Liver (tissue), 9 donors: ENCODE data around the gene TMEM89. TPM values are rescaled to one million over a fixed set of nuclear protein-coding genes. Genes with fewer than 3 reads are reported as not detected.

Experiments used
- DNase-seq: peaks from one replicate; pipeline ENCODE4 v3.0.0-alpha.2; 2017; ENCODE audit warnings: low spot score
- H3K27ac ChIP-seq, 2 donors: one replicate each; pipeline ENCODE4 v1.7.0; 2013; ENCODE audit warnings: inconsistent platforms in 2 of 2, low read length in 2 of 2, control low read depth in 1 of 2, low read depth in 1 of 2, mild to moderate bottlenecking in 1 of 2
- H3K27me3 ChIP-seq, 4 donors: one replicate each; pipeline versions ENCODE4 v1.6.1 to v1.7.0; 2013; ENCODE audit warnings: low read length in 3 of 4, inconsistent platforms in 1 of 4, mild to moderate bottlenecking in 1 of 4, moderate library complexity in 1 of 4; ENCODE audit not compliant: control insufficient read depth in 4 of 4, insufficient read depth in 4 of 4
- H3K36me3 ChIP-seq, 4 donors: one replicate each; pipeline versions ENCODE4 v1.6.1 to v1.7.0; 2013; ENCODE audit warnings: low read length in 3 of 4, mild to moderate bottlenecking in 3 of 4, low read depth in 1 of 4, moderate library complexity in 1 of 4; ENCODE audit not compliant: control insufficient read depth in 4 of 4, insufficient read depth in 3 of 4
- H3K4me1 ChIP-seq, 4 donors: one replicate each; pipeline versions ENCODE4 v1.6.1 to v1.7.0; 2013; ENCODE audit warnings: low read length in 3 of 4, mild to moderate bottlenecking in 3 of 4, moderate library complexity in 1 of 4; ENCODE audit not compliant: control insufficient read depth in 4 of 4, insufficient read depth in 4 of 4
- H3K4me3 ChIP-seq, 3 donors: one replicate each; pipeline versions ENCODE4 v1.6.1 to v1.7.0; 2013; ENCODE audit warnings: low read length in 3 of 3, control low read depth in 1 of 3, low read depth in 1 of 3, mild to moderate bottlenecking in 1 of 3
- H3K9ac ChIP-seq, 2 donors: one replicate each; pipeline ENCODE4 v1.7.0; 2013; ENCODE audit warnings: low read length in 2 of 2, mild to moderate bottlenecking in 2 of 2, moderate library complexity in 2 of 2, control low read depth in 1 of 2, low read depth in 1 of 2
- H3K9me3 ChIP-seq, 4 donors: one replicate each; pipeline versions ENCODE4 v1.6.1 to v1.7.0; 2013; ENCODE audit warnings: low read length in 3 of 4; ENCODE audit not compliant: control insufficient read depth in 4 of 4
- EGR1 ChIP-seq, 2 donors: IDR thresholded peaks; 2 replicates each; pipeline ENCODE4 v1.6.1; 2016 to 2018; ENCODE audit warnings: antibody characterized with exemption in 2 of 2, low read depth in 2 of 2
- FOXA1 ChIP-seq: IDR thresholded peaks from 2 replicates; pipeline ENCODE4 v1.6.1; 2016; ENCODE audit warnings: antibody characterized with exemption
- GABPA ChIP-seq, 2 donors: IDR thresholded peaks in 1 of 2; conservative IDR thresholded peaks in 1 of 2; 2 replicates each; pipeline ENCODE4 v1.6.1; 2016; ENCODE audit warnings: antibody characterized with exemption in 2 of 2, mild to moderate bottlenecking in 1 of 2, moderate library complexity in 1 of 2
- HNF4A ChIP-seq, 2 donors: conservative IDR thresholded peaks; 2 replicates each; pipeline ENCODE4 v1.6.1; 2016; ENCODE audit warnings: antibody characterized with exemption in 2 of 2, mild to moderate bottlenecking in 2 of 2
- HNF4G ChIP-seq: IDR thresholded peaks from 2 replicates; pipeline ENCODE4 v1.6.1; 2016; ENCODE audit warnings: antibody characterized with exemption
- JUND ChIP-seq, 2 donors: IDR thresholded peaks; 2 replicates each; pipeline ENCODE4 v1.6.1; 2016; ENCODE audit warnings: antibody characterized with exemption in 2 of 2
- NR2F2 ChIP-seq: IDR thresholded peaks from 2 replicates; pipeline ENCODE4 v1.6.1; 2016; ENCODE audit warnings: antibody characterized with exemption
- RAD21 ChIP-seq, 2 donors: IDR thresholded peaks; 2 replicates each; pipeline ENCODE4 v1.6.1; 2016; ENCODE audit warnings: antibody characterized with exemption in 2 of 2, mild to moderate bottlenecking in 2 of 2
- RXRA ChIP-seq, 2 donors: IDR thresholded peaks; 2 replicates each; pipeline ENCODE4 v1.6.1; 2017 to 2018; ENCODE audit warnings: antibody characterized with exemption in 2 of 2, mild to moderate bottlenecking in 1 of 2
- SP1 ChIP-seq: IDR thresholded peaks from 2 replicates; pipeline ENCODE4 v1.6.1; 2018; ENCODE audit warnings: antibody characterized with exemption, mild to moderate bottlenecking
- TAF1 ChIP-seq: conservative IDR thresholded peaks from 2 replicates; pipeline ENCODE4 v1.6.1; 2016; ENCODE audit warnings: antibody characterized with exemption, mild to moderate bottlenecking
- YY1 ChIP-seq: IDR thresholded peaks from 2 replicates; pipeline ENCODE4 v1.6.1; 2016; ENCODE audit warnings: antibody characterized with exemption, mild to moderate bottlenecking
- WGBS: extraction: QIAGEN DNeasy Blood & Tissue Kit; methylation state at CpG from one replicate; pipeline ENCODE4 v1.1.7; 2013; 5-methylcytosine and 5-hydroxymethylcytosine counted together
- polyA plus RNA-seq, 2 donors: library from polyadenylated mRNA; stranded (reverse) in 1 of 2; unstranded in 1 of 2; fragments of 200-250 nt in 1 of 2; fragments of >200 nt in 1 of 2; fragmentation: Nextera tagmentation in 1 of 2; extraction: Ambion mirVana in 1 of 2; gene quantifications; one replicate each; pipeline versions ENCODE4 v1.2.1 to v1.2.3, GENCODE V29; 2013 to 2015
- total RNA-seq, 2 donors: library from RNA; depleted of rRNA; stranded (reverse); fragments of >200 nt; gene quantifications; one replicate each; pipeline ENCODE4 v1.2.3, GENCODE V29; 2014
- TF ChIP-seq, protein P1 (sequence below): fragments of 150-350 bp; IDR thresholded peaks from 2 replicates; pipeline ENCODE4 v1.5.1; 2017; ENCODE audit warnings: improper control_type of control experiment, low read depth, low read length; ENCODE audit not compliant: missing input control
- TF ChIP-seq, protein P2 (sequence below): IDR thresholded peaks from 2 replicates; pipeline ENCODE4 v1.6.1; 2016; ENCODE audit warnings: antibody characterized with exemption
- TF ChIP-seq, protein P3 (sequence below): IDR thresholded peaks from 2 replicates; pipeline ENCODE4 v1.6.1; 2016; ENCODE audit warnings: antibody characterized with exemption, mild to moderate bottlenecking
- TF ChIP-seq, protein P4 (sequence below): IDR thresholded peaks from 2 replicates; pipeline ENCODE4 v1.6.1; 2016; ENCODE audit warnings: antibody characterized with exemption
- TF ChIP-seq, protein P5 (sequence below): IDR thresholded peaks from 2 replicates; pipeline ENCODE4 v1.6.1; 2016; ENCODE audit warnings: antibody characterized with exemption
- donor health status: healthy.
- donor health status: healthy.
- donor health status: healthy.
- donor health status: healthy.
- donor health status: healthy.

The TMEM89 gene
- total and polyA plus RNA-seq, 4 donors: not detected

DNA sequence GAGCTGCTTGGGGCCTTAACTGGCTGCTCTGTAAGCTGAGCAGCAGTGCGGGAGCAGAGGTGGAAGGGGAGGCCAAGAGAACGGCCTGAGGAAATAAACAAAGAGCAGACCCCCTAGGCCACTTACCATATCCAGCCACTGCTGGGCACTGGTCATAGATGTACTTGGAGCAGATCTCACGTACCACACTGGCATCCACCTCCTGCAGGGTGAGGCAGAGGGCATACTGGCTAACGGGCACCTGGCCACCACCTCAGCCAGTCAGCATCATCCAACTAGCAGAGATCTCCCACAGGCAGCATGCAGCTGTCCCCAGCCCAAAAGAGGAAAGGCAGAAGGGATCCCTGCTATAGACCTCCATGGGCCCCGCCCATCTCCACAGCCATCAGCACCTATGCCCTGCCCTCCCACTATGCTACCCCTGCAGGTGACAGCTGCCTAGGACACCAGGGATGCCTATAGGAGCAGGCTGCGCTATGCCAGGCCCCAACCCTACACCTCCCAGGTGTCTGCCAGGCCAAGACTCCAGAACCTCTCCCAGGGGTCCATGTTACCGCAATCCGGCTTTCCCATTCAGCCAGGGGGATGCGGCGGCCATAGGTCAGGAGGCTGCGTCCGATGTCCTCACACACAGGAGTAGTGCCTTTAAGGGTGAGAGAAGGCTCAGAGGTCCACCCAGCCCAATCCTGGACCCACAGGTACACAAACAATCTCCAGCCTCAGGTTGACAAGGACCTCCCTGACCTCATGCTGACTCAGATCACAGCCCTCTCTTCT lies 21.9 kb downstream of the TMEM89 start:
- peaks cover 0 to 4% (median 0%) of the 10 kb centered on the region in 4 donors for H3K4me1 ChIP-seq
- TF ChIP-seq, protein P1, sequence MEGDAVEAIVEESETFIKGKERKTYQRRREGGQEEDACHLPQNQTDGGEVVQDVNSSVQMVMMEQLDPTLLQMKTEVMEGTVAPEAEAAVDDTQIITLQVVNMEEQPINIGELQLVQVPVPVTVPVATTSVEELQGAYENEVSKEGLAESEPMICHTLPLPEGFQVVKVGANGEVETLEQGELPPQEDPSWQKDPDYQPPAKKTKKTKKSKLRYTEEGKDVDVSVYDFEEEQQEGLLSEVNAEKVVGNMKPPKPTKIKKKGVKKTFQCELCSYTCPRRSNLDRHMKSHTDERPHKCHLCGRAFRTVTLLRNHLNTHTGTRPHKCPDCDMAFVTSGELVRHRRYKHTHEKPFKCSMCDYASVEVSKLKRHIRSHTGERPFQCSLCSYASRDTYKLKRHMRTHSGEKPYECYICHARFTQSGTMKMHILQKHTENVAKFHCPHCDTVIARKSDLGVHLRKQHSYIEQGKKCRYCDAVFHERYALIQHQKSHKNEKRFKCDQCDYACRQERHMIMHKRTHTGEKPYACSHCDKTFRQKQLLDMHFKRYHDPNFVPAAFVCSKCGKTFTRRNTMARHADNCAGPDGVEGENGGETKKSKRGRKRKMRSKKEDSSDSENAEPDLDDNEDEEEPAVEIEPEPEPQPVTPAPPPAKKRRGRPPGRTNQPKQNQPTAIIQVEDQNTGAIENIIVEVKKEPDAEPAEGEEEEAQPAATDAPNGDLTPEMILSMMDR: no peak
- TF ChIP-seq EGR1 (IDR thresholded peaks at IDR 0.05; ENCODE audit: low read depth in 2 of 2): no peak
- no peak for TF ChIP-seq NR2F2
- no peak for TF ChIP-seq RXRA (IDR thresholded peaks at IDR 0.05)
- TF ChIP-seq FOXA1: no peak
- TF ChIP-seq HNF4G: no peak
- TF ChIP-seq SP1: no peak
- TF ChIP-seq, protein P2, sequence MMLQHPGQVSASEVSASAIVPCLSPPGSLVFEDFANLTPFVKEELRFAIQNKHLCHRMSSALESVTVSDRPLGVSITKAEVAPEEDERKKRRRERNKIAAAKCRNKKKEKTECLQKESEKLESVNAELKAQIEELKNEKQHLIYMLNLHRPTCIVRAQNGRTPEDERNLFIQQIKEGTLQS: no peak
- TF ChIP-seq RAD21 (IDR thresholded peaks at IDR 0.05): no peak
- TF ChIP-seq YY1: no peak
- no peak for TF ChIP-seq TAF1
- TF ChIP-seq, protein P3, sequence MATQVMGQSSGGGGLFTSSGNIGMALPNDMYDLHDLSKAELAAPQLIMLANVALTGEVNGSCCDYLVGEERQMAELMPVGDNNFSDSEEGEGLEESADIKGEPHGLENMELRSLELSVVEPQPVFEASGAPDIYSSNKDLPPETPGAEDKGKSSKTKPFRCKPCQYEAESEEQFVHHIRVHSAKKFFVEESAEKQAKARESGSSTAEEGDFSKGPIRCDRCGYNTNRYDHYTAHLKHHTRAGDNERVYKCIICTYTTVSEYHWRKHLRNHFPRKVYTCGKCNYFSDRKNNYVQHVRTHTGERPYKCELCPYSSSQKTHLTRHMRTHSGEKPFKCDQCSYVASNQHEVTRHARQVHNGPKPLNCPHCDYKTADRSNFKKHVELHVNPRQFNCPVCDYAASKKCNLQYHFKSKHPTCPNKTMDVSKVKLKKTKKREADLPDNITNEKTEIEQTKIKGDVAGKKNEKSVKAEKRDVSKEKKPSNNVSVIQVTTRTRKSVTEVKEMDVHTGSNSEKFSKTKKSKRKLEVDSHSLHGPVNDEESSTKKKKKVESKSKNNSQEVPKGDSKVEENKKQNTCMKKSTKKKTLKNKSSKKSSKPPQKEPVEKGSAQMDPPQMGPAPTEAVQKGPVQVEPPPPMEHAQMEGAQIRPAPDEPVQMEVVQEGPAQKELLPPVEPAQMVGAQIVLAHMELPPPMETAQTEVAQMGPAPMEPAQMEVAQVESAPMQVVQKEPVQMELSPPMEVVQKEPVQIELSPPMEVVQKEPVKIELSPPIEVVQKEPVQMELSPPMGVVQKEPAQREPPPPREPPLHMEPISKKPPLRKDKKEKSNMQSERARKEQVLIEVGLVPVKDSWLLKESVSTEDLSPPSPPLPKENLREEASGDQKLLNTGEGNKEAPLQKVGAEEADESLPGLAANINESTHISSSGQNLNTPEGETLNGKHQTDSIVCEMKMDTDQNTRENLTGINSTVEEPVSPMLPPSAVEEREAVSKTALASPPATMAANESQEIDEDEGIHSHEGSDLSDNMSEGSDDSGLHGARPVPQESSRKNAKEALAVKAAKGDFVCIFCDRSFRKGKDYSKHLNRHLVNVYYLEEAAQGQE: no peak
- TF ChIP-seq, protein P4, sequence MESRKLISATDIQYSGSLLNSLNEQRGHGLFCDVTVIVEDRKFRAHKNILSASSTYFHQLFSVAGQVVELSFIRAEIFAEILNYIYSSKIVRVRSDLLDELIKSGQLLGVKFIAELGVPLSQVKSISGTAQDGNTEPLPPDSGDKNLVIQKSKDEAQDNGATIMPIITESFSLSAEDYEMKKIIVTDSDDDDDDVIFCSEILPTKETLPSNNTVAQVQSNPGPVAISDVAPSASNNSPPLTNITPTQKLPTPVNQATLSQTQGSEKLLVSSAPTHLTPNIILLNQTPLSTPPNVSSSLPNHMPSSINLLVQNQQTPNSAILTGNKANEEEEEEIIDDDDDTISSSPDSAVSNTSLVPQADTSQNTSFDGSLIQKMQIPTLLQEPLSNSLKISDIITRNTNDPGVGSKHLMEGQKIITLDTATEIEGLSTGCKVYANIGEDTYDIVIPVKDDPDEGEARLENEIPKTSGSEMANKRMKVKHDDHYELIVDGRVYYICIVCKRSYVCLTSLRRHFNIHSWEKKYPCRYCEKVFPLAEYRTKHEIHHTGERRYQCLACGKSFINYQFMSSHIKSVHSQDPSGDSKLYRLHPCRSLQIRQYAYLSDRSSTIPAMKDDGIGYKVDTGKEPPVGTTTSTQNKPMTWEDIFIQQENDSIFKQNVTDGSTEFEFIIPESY: no peak
- no peak for TF ChIP-seq GABPA (IDR thresholded peaks at IDR 0.05 in 1 of 2, conservative IDR thresholded peaks at IDR 0.05 in 1 of 2)
- no peak for TF ChIP-seq HNF4A (conservative IDR thresholded peaks at IDR 0.05)
- peaks cover 17 to 71% (median 56%) of the 10 kb centered on the region in 4 donors for H3K36me3 ChIP-seq
- 98% methylated on average over 12 of the region's 12 CpGs for whole genome bisulfite sequencing
- no peak overlapping the region for H3K4me3 ChIP-seq
- no peaks in the 10 kb centered on the region for H3K27me3 ChIP-seq
- no peaks in the 10 kb centered on the region for H3K9me3 ChIP-seq
- H3K9ac ChIP-seq: no peak overlapping the region
- no peak overlapping the region for H3K27ac ChIP-seq
- DNase-seq: no peak

DNA sequence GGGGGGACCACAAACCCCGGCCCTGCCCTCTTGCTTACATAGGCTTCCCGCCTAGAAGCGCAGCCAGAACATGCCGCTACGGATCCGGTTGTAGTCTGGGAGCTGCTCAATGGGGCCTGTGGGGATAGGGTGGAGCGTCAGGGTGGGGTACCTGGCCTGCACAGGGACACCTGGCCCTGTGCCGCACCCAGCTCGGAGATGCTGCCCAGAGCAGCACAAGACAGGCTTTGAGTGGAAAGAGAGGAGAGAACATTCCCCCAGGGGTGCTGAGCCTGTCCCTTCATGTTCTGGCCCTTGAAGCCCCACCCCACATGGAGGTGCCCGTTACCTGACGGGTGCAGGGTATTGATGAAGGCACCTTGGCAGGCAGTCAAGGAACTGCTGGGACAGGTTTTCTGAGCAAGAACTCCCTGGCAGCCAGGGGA lies 22.5 kb downstream of the TMEM89 start:
- WGBS: 87% methylated on average over 11 of the region's 11 CpGs
- H3K4me3 ChIP-seq: no peak overlapping the region
- H3K9ac ChIP-seq: no peak overlapping the region
- H3K4me1 ChIP-seq: peaks cover 0 to 4% (median 0%) of the 10 kb centered on the region in 4 donors
- peak overlapping the region in 1 of 2 donors; percentile 46 for H3K27ac ChIP-seq
- TF ChIP-seq, protein P5, sequence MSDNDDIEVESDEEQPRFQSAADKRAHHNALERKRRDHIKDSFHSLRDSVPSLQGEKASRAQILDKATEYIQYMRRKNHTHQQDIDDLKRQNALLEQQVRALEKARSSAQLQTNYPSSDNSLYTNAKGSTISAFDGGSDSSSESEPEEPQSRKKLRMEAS: no peak
- TF ChIP-seq RAD21 (IDR thresholded peaks at IDR 0.05): no peak
- no peak for TF ChIP-seq EGR1 (IDR thresholded peaks at IDR 0.05; ENCODE audit: low read depth in 2 of 2)
- TF ChIP-seq JUND (IDR thresholded peaks at IDR 0.05): no peak
- TF ChIP-seq, protein P3: no peak
- TF ChIP-seq TAF1: no peak
- no peak for TF ChIP-seq SP1
- TF ChIP-seq GABPA (IDR thresholded peaks at IDR 0.05 in 1 of 2, conservative IDR thresholded peaks at IDR 0.05 in 1 of 2): no peak
- DNase-seq: no peak
- H3K9me3 ChIP-seq: no peaks in the 10 kb centered on the region
- no peaks in the 10 kb centered on the region for H3K27me3 ChIP-seq
- H3K36me3 ChIP-seq: peaks cover 15 to 65% (median 50%) of the 10 kb centered on the region in 4 donors
